ENCODE data around the gene SCYL3. TPM values are rescaled to one million over a fixed set of nuclear protein-coding genes. Genes with fewer than 3 reads are reported as not detected.

SCYL3 gene
- polyA plus RNA-seq, 1 of the 3 experiments (the other 2 are of a cell fraction) = 5.9 TPM

GRCh38 chr1:169860750-169861149, 32.9 kb downstream of the SCYL3 start (continued):
- TF ChIP-seq, protein P1, sequence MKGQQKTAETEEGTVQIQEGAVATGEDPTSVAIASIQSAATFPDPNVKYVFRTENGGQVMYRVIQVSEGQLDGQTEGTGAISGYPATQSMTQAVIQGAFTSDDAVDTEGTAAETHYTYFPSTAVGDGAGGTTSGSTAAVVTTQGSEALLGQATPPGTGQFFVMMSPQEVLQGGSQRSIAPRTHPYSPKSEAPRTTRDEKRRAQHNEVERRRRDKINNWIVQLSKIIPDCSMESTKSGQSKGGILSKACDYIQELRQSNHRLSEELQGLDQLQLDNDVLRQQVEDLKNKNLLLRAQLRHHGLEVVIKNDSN (IDR thresholded peaks at IDR 0.05; ENCODE audit: borderline replicate concordance, low read depth) = no peak
- TF ChIP-seq GABPA (IDR thresholded peaks at IDR 0.05; ENCODE audit: low read depth) (no peak), FOXJ3 (CRISPR knock-in tag; IDR thresholded peaks at IDR 0.05) (no peak), RAD21 (IDR thresholded peaks at IDR 0.05; ENCODE audit: low read length) (no peak), TCF12 (IDR thresholded peaks at IDR 0.05) (no peak), NFIC (IDR thresholded peaks at IDR 0.05; ENCODE audit: borderline replicate concordance) (no peak), POLR2AphosphoS5 (IDR thresholded peaks at IDR 0.05; ENCODE audit: low read depth, low read length) (no peak), YY1 (IDR thresholded peaks at IDR 0.05; ENCODE audit: low read depth) (no peak)
- TF ChIP-seq, protein P2, sequence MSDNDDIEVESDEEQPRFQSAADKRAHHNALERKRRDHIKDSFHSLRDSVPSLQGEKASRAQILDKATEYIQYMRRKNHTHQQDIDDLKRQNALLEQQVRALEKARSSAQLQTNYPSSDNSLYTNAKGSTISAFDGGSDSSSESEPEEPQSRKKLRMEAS (IDR thresholded peaks at IDR 0.05; ENCODE audit: low read depth) = no peak

DNA sequence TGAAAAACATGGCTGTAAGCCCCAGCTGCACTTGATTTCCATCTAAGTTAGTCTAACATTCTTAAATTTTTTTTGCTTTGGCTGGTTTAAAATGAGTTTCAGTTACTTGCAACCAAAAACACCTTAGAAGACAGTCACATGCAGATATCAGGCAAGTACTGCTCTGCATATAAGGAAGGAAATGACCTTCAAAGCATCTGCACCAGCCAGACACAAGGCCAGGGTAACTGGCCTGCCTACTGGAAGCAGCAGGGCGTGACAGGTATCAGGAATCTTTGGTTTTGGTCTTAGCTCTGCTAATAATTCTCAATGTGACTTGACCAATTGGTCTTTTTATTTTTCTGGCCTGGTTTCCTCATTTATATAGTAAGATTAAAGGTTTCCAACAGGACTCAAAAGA, 33.5 kb downstream of the SCYL3 start:
- WGBS (ENCODE audit: low lambda C conversion rate) = 100% methylated on average over 1 of the region's 1 CpG
- Histone ChIP-seq H3K4me2 (no peak overlapping the region), H3K4me1 (ENCODE audit: control insufficient read depth in 1 of 2, insufficient read depth in 2 of 2, low read depth in 1 of 2, low read length in 1 of 2) (peaks cover 4 to 14% of the 10 kb centered on the region in 2 experiments; a peak in 2 of 4 replicates), H4K20me1 (ENCODE audit: insufficient read depth) (no peaks in the 10 kb centered on the region), H3K9me2 (no peaks in the 10 kb centered on the region), H3K9ac (no peak overlapping the region), H3K36me3 (replicated peaks in 1 of 2; ENCODE audit: control insufficient read depth in 1 of 2, insufficient read depth in 2 of 2, low read length in 1 of 2) (peaks cover 87 to 88% of the 10 kb centered on the region in 2 experiments), H2AFZ (ENCODE audit: low read depth) (no peak overlapping the region), H3K4me3 (ENCODE audit: low read depth in 2 of 2, low read length in 1 of 2) (no peak overlapping the region), H3K27me3 (ENCODE audit: insufficient read depth) (no peaks in the 10 kb centered on the region), H3K79me2 (ENCODE audit: insufficient read depth) (0 out of 2 replicates have a peak, but pooled peaks cover 5% of the 10 kb centered on the region), H3K27ac (ENCODE audit: low read depth in 2 of 2, low read length in 1 of 2) (no peak overlapping the region), H3K9me3 (no peaks in the 10 kb centered on the region), H3F3A (replicated peaks; ENCODE audit: insufficient read depth) (peaks cover 16% of the 10 kb centered on the region)
- no peak for TF ChIP-seq TCF12 (IDR thresholded peaks at IDR 0.05)
- CTCF ChIA-PET = no interaction called here
- no peak for DNase-seq
- POLR2A ChIA-PET = no interaction called here

DNA sequence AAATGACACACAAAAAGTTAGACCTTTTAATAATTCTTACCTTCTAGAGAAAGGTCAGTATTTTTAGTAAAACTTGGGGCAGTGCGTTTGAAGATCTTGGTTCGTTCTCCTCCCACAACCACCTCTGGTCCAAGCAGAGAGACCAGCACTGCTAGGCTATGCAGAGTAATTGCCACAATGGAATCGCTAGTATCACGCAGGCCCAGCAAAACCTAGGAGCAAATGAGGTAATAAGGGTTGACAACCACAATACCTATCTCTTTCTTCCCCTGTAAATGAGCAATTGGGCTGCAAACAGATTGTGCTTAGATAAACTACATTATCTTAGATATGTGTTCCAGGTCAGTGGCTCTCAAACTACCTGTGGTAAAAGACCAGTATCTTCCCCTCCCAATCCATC, 34.7 kb downstream of the SCYL3 start:
- Histone ChIP-seq H3K9me3 (no peaks in the 10 kb centered on the region), H3K4me1 (ENCODE audit: control insufficient read depth in 1 of 2, insufficient read depth in 2 of 2, low read depth in 1 of 2, low read length in 1 of 2) (peaks cover 4 to 7% of the 10 kb centered on the region in 2 experiments; a peak in 2 of 4 replicates), H3K27me3 (ENCODE audit: insufficient read depth) (no peaks in the 10 kb centered on the region), H3K4me2 (no peak overlapping the region), H3K79me2 (ENCODE audit: insufficient read depth) (0 out of 2 replicates have a peak, but pooled peaks cover 5% of the 10 kb centered on the region), H3K9ac (no peak overlapping the region), H3K27ac (ENCODE audit: low read depth in 2 of 2, low read length in 1 of 2) (no peak overlapping the region), H3K4me3 (ENCODE audit: low read depth in 2 of 2, low read length in 1 of 2) (no peak overlapping the region), H2AFZ (ENCODE audit: low read depth) (no peak overlapping the region), H3F3A (replicated peaks; ENCODE audit: insufficient read depth) (peaks cover 13% of the 10 kb centered on the region), H3K36me3 (replicated peaks in 1 of 2; ENCODE audit: control insufficient read depth in 1 of 2, insufficient read depth in 2 of 2, low read length in 1 of 2) (peaks cover 91 to 95% of the 10 kb centered on the region in 2 experiments), H4K20me1 (ENCODE audit: insufficient read depth) (no peaks in the 10 kb centered on the region), H3K9me2 (no peaks in the 10 kb centered on the region)
- ChIA-PET CTCF (interaction anchor here (0.8 kb wide), 1 partner anchor 29 kb away, joined by 3 read pairs; no protein-coding TSS in a partner anchor), POLR2A (no interaction called here)
- over 99% methylated on average over 4 of the region's 4 CpGs for WGBS (ENCODE audit: low lambda C conversion rate)
- no peak for DNase-seq
- TF ChIP-seq, protein P1 (IDR thresholded peaks at IDR 0.05; ENCODE audit: borderline replicate concordance, low read depth) = no peak
- no peak for TF ChIP-seq NRF1 (IDR thresholded peaks at IDR 0.05; ENCODE audit: low read depth, low read length)
- no peak for TF ChIP-seq POLR2AphosphoS5 (IDR thresholded peaks at IDR 0.05; ENCODE audit: low read depth, low read length)
- TF ChIP-seq ZBTB33 (IDR thresholded peaks at IDR 0.05; ENCODE audit: borderline replicate concordance, low read depth) = no peak
- no peak for TF ChIP-seq RAD21 (IDR thresholded peaks at IDR 0.05; ENCODE audit: low read length)
- no peak for TF ChIP-seq NFIC (IDR thresholded peaks at IDR 0.05; ENCODE audit: borderline replicate concordance)
- TF ChIP-seq SMC3 (IDR thresholded peaks at IDR 0.05; ENCODE audit: low read depth, low read length) = no peak
- TF ChIP-seq JUND (IDR thresholded peaks at IDR 0.05) = no peak
- TF ChIP-seq, protein P3, sequence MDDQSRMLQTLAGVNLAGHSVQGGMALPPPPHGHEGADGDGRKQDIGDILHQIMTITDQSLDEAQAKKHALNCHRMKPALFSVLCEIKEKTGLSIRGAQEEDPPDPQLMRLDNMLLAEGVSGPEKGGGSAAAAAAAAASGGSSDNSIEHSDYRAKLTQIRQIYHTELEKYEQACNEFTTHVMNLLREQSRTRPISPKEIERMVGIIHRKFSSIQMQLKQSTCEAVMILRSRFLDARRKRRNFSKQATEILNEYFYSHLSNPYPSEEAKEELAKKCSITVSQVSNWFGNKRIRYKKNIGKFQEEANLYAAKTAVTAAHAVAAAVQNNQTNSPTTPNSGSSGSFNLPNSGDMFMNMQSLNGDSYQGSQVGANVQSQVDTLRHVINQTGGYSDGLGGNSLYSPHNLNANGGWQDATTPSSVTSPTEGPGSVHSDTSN (IDR thresholded peaks at IDR 0.05) = no peak
- TF ChIP-seq FOXM1 (IDR thresholded peaks at IDR 0.05; ENCODE audit: low read depth) = no peak
- no peak for TF ChIP-seq ELF1 (IDR thresholded peaks at IDR 0.05)
- no peak for TF ChIP-seq RCOR1 (IDR thresholded peaks at IDR 0.05; ENCODE audit: low read length)
- TF ChIP-seq, protein P4, sequence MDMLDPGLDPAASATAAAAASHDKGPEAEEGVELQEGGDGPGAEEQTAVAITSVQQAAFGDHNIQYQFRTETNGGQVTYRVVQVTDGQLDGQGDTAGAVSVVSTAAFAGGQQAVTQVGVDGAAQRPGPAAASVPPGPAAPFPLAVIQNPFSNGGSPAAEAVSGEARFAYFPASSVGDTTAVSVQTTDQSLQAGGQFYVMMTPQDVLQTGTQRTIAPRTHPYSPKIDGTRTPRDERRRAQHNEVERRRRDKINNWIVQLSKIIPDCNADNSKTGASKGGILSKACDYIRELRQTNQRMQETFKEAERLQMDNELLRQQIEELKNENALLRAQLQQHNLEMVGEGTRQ (IDR thresholded peaks at IDR 0.05; ENCODE audit: borderline replicate concordance, low read depth, low read length) = no peak

All from SK-N-SH (cell line).